Spleen (tissue), 13 donors: ENCODE data around the gene PPP6R3. TPM values are rescaled to one million over a fixed set of nuclear protein-coding genes. Genes with fewer than 3 reads are reported as not detected.

Source experiments
- DNase-seq: peaks from one replicate; pipeline ENCODE4 v3.0.0-alpha.2; 2020
- H3K27ac ChIP-seq, 8 donors: fragments of 200-600 bp; sonication (generic) in 7 of 8; 1 replicate in 4 of 8; 2 replicates in 4 of 8; pipeline versions ENCODE4 v1.5.0 to v1.8.0; 2016 to 2021; ENCODE audit warnings: inconsistent platforms in 4 of 8, mild to moderate bottlenecking in 4 of 8, moderate library complexity in 1 of 8
- H3K27me3 ChIP-seq, 7 donors: fragments of 200-600 bp; sonication (generic) in 6 of 7; replicated peaks in 1 of 7; 1 replicate in 4 of 7; 2 replicates in 3 of 7; pipeline versions ENCODE4 v1.5.0 to v1.8.0; 2016 to 2021; ENCODE audit warnings: inconsistent platforms in 3 of 7, mild to moderate bottlenecking in 1 of 7
- H3K36me3 ChIP-seq, 6 donors: fragments of 200-600 bp; sonication (generic) in 5 of 6; 1 replicate in 4 of 6; 2 replicates in 2 of 6; pipeline versions ENCODE4 v1.5.0 to v1.8.0; 2016 to 2021; ENCODE audit warnings: inconsistent platforms in 2 of 6
- H3K4me1 ChIP-seq, 6 donors: fragments of 200-600 bp; sonication (generic) in 5 of 6; 1 replicate in 3 of 6; 2 replicates in 3 of 6; pipeline versions ENCODE4 v1.5.0 to v1.8.0; 2016 to 2021; ENCODE audit warnings: inconsistent platforms in 3 of 6
- H3K4me3 ChIP-seq, 8 donors: fragments of 200-600 bp; sonication (generic) in 7 of 8; 1 replicate in 4 of 8; 2 replicates in 4 of 8; pipeline versions ENCODE4 v1.5.0 to v1.8.0; 2016 to 2021; ENCODE audit warnings: inconsistent platforms in 4 of 8, mild to moderate bottlenecking in 4 of 8, moderate library complexity in 2 of 8
- H3K9me3 ChIP-seq, 8 donors: fragments of 200-600 bp; sonication (generic) in 7 of 8; 1 replicate in 4 of 8; 2 replicates in 4 of 8; pipeline versions ENCODE4 v1.5.0 to v1.8.0; 2016 to 2021; ENCODE audit warnings: inconsistent platforms in 4 of 8
- CTCF ChIP-seq, 11 experiments: fragments of 200-600 bp in 7 of 11; fragments of 450-650 bp in 4 of 11; sonication (generic) in 4 of 11; IDR thresholded peaks in 8 of 11; conservative IDR thresholded peaks in 3 of 11; 1 replicate in 7 of 11; 2 replicates in 4 of 11; pipeline versions ENCODE4 v1.4.0 to v1.8.0; 2016 to 2021; ENCODE audit warnings: antibody characterized with exemption in 11 of 11, inconsistent platforms in 4 of 11, mild to moderate bottlenecking in 1 of 11
- POLR2A ChIP-seq, 3 donors: fragments of 450-650 bp; IDR thresholded peaks; one replicate each; pipeline ENCODE4 v1.5.1; 2017; ENCODE audit warnings: antibody characterized with exemption in 3 of 3, mild to moderate bottlenecking in 1 of 3
- POLR2AphosphoS5 ChIP-seq, 3 donors: sonication (generic); formaldehyde crosslinking; IDR thresholded peaks; one replicate each; pipeline ENCODE4 v1.5.1; 2017; ENCODE audit warnings: antibody characterized with exemption in 3 of 3
- WGBS, 5 donors: extraction: QIAGEN DNeasy Blood & Tissue Kit in 3 of 5; methylation state at CpG; one replicate each; pipeline versions ENCODE4 v1.1.5 to v1.1.7; 2013 to 2018; 5-methylcytosine and 5-hydroxymethylcytosine counted together
- intact Hi-C: fragments of 100-400 bp; cut with DNase I; formaldehyde crosslinking; loops from one replicate; pipeline ENCODE4 v1.15.0; 2023; ENCODE audit warnings: low total_unique reads
- long read RNA-seq, 2 donors: transcript quantifications; one replicate each; lab custom pipeline, GENCODE V29; 2026
- polyA plus RNA-seq, 3 donors: library from polyadenylated mRNA; stranded (reverse); fragments of 200-250 nt; gene quantifications; one replicate each; pipeline ENCODE4 v1.2.1, GENCODE V29; 2013
- total RNA-seq, 7 donors: library from RNA; depleted of rRNA in 3 of 7; stranded (reverse); fragments of >200 nt in 3 of 7; fragmentation: NEBNext Ultra II Directional in 4 of 7; extraction: Animal tissue kit (Norgen Biotek cat#: 25700) in 4 of 7; gene quantifications; one replicate each; pipeline versions ENCODE4 v1.1.0 to v1.2.1, GENCODE V29; 2016 to 2021
- donor health status: healthy with polysubstance abuse.
- donor health status: DM: no; HTN: no; CAD: no; lungs with moderate emphysema.
- donor health status: DM: no; HTN: no; CAD: no.
- donor health status: Bipolar disorder and iron deficiency.
- donor health status: healthy.
- donor health status: DM: no; HTN: no; CAD: no.
- donor health status: DM: yes; HTN: yes; CAD: no.

Gene PPP6R3
- total RNA-seq (100 to 1,000 TPM; 112 to 178 (median 149) TPM), polyA plus RNA-seq (10 to 100 TPM; 23.9 to 33.7 (median 28.1) TPM)
- long read RNA-seq, donor 1, partial matches to known transcripts = 0 of 2 reads
- long read RNA-seq, donor 1, other reads (novel, unspliced or antisense) = 0 of 2 reads
- long read RNA-seq, donor 2 = 0 reads

- intact Hi-C loops = no loop called here
- peak; percentile 95 for DNase-seq
- no peaks in the 10 kb centered on the region for H3K36me3 ChIP-seq
- peaks cover 36 to 56% (median 52%) of the 10 kb centered on the region in 6 donors for H3K4me1 ChIP-seq
- H3K4me3 ChIP-seq = peak within 1 kb of the TSS; percentile 72 to 97 (median 87)
- H3K9me3 ChIP-seq = no peaks in the 10 kb centered on the region
- peak within 1 kb of the TSS; percentile 94 to 99 (median 98) for H3K27ac ChIP-seq
- 0 to 1% (median 0%) methylated on average over 14 to 92 of the region's 92 CpGs for WGBS, 5 donors
- TF ChIP-seq CTCF (IDR thresholded peaks at IDR 0.05 in 8 of 11, conservative IDR thresholded peaks at IDR 0.05 in 3 of 11) = peak in 3 of 11 experiments; percentile 13 to 41 (median 20)
- peak; percentile 80 to 93 (median 89) for TF ChIP-seq POLR2AphosphoS5 (IDR thresholded peaks at IDR 0.05)
- TF ChIP-seq POLR2A (IDR thresholded peaks at IDR 0.05) = no peak
- H3K27me3 ChIP-seq = no peaks in the 10 kb centered on the region
Observed at GRCh38 chr11:68460741-68461574, at the start of gene PPP6R3. Gene PPP6R3 (plus strand): TSS chr11:68460752. CDS start chr11:68537665, 76,913 bp downstream.

- Histone ChIP-seq H3K36me3 (peaks cover 0 to 63% (median 2%) of the 10 kb centered on the region in 6 donors), H3K9me3 (no peaks in the 10 kb centered on the region), H3K4me1 (peaks cover 0 to 10% (median 3%) of the 10 kb centered on the region in 6 donors), H3K4me3 (no peak overlapping the region), H3K27ac (no peak overlapping the region), H3K27me3 (no peaks in the 10 kb centered on the region)
- intact Hi-C loops = no loop called here
- TF ChIP-seq POLR2AphosphoS5 (IDR thresholded peaks at IDR 0.05) (no peak), CTCF (IDR thresholded peaks at IDR 0.05 in 8 of 11, conservative IDR thresholded peaks at IDR 0.05 in 3 of 11) (no peak), POLR2A (IDR thresholded peaks at IDR 0.05) (no peak)
- 70 to 88% (median 85%) methylated on average over 6 to 17 of the region's 17 CpGs for WGBS, 5 donors
- no peak for DNase-seq
Observed at GRCh38 chr11:68411501-68411991, 49.0 kb upstream of the PPP6R3 start.

GRCh38 chr11:68412593-68413475, 47.7 kb upstream of the PPP6R3 start:
- WGBS, 5 donors = 74 to 88% (median 85%) methylated on average over 21 to 24 of the region's 24 CpGs
- no peak for DNase-seq
- peaks cover 0 to 62% (median 2%) of the 10 kb centered on the region in 6 donors for H3K36me3 ChIP-seq
- no peak overlapping the region for H3K27ac ChIP-seq
- no peak overlapping the region for H3K4me3 ChIP-seq
- H3K9me3 ChIP-seq = no peaks in the 10 kb centered on the region
- intact Hi-C loops = no loop called here
- H3K4me1 ChIP-seq = peaks cover 0 to 10% (median 3%) of the 10 kb centered on the region in 6 donors
- no peaks in the 10 kb centered on the region for H3K27me3 ChIP-seq
- no peak for TF ChIP-seq POLR2A (IDR thresholded peaks at IDR 0.05)
- TF ChIP-seq CTCF (IDR thresholded peaks at IDR 0.05 in 8 of 11, conservative IDR thresholded peaks at IDR 0.05 in 3 of 11) = no peak
- peak in 1 of 3 donors; percentile 14 for TF ChIP-seq POLR2AphosphoS5 (IDR thresholded peaks at IDR 0.05)
